Activated CD8-positive, alpha-beta T cell treated with anti-CD3 and anti-CD28 coated beads for 36 hours (primary cell): Measurements from ENCODE around the gene POLR3B. TPM values are rescaled to one million over a fixed set of nuclear protein-coding genes. Genes with fewer than 3 reads are reported as not detected.

Experiments
- ATAC-seq: fragments of 200-7000 bp; cut with Tn5 transposase; one replicate; pipeline ENCODE4 v1.10.0; 2021; ENCODE audit warnings: mild to moderate bottlenecking, moderate library complexity
- CTCF ChIA-PET: fragments of 350-600 bp; sonication (Branson Sonifier 250); formaldehyde crosslinking; loops from one replicate; lab custom pipeline; 2021; ENCODE audit warnings: antibody characterized with exemption; lab: Charles Lee
- POLR2A ChIA-PET: fragments of 350-600 bp; sonication (Branson Sonifier 250); formaldehyde crosslinking; loops from one replicate; lab custom pipeline; 2021; ENCODE audit warnings: antibody characterized with exemption; lab: Charles Lee
- DNase-seq: peaks from one replicate; pipeline ENCODE4 v3.0.0-alpha.2; 2020
- H3K27ac Mint-ChIP-seq: one replicate; pipeline ENCODE4 v1.8.0; 2021; ENCODE audit warnings: mild to moderate bottlenecking, mixed read lengths
- H3K27me3 Mint-ChIP-seq: one replicate; pipeline ENCODE4 v1.8.0; 2021; ENCODE audit warnings: mixed read lengths
- H3K36me3 Mint-ChIP-seq: one replicate; pipeline ENCODE4 v1.8.0; 2021; ENCODE audit warnings: low read depth, mixed read lengths
- H3K4me1 Mint-ChIP-seq: one replicate; pipeline ENCODE4 v1.8.0; 2021; ENCODE audit warnings: low read depth, mixed read lengths
- H3K4me3 Mint-ChIP-seq: one replicate; pipeline ENCODE4 v1.8.0; 2021; ENCODE audit warnings: mild to moderate bottlenecking, moderate library complexity, mixed read lengths
- H3K9me3 Mint-ChIP-seq: one replicate; pipeline ENCODE4 v1.8.0; 2021; ENCODE audit warnings: mixed read lengths
- intact Hi-C: fragments of 100-400 bp; cut with micrococcal nuclease; formaldehyde crosslinking; loops from one replicate; pipeline ENCODE4 v1.10.0; 2022
- total RNA-seq, 2 experiments: library from RNA; stranded (reverse); gene quantifications; one replicate each; pipeline ENCODE4 v1.2.3, GENCODE V29; 2021
- TF ChIP-seq, protein P1 (sequence below): fragments of 200-600 bp; IDR thresholded peaks from one replicate; pipeline ENCODE4 v1.8.0; 2022; ENCODE audit warnings: antibody characterized with exemption, mild to moderate bottlenecking

The POLR3B gene
- total RNA-seq, 2 experiments from 2014 or later: 8.3 to 9.5 TPM

DNA sequence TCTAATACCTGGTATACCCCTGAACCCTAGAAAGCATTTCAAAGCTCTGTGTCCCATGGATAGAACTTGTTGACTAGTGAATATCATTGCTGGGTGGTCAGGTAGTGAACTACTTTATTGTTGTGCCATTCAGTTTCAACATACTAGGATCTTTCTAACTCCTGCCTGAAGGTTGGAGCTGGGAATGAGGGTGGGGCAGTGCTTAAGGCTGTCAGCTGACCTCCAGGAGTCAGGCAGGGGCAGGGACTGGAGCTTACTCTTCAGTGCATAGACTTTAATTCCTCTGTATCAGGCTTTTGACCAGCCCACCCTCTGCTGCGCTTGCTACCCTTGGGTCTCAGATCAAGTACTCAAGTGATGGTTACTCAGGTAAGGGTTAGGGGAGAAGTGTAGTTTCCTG is 122.7 kb downstream of the POLR3B start:
- H3K36me3 Mint-ChIP-seq: peaks cover 18% of the 10 kb centered on the region
- DNase-seq (no peak), ATAC-seq (no peak)
- no peaks in the 10 kb centered on the region for H3K4me1 Mint-ChIP-seq
- no peak overlapping the region for H3K27ac Mint-ChIP-seq
- no peaks in the 10 kb centered on the region for H3K27me3 Mint-ChIP-seq
- TF ChIP-seq, protein P1, sequence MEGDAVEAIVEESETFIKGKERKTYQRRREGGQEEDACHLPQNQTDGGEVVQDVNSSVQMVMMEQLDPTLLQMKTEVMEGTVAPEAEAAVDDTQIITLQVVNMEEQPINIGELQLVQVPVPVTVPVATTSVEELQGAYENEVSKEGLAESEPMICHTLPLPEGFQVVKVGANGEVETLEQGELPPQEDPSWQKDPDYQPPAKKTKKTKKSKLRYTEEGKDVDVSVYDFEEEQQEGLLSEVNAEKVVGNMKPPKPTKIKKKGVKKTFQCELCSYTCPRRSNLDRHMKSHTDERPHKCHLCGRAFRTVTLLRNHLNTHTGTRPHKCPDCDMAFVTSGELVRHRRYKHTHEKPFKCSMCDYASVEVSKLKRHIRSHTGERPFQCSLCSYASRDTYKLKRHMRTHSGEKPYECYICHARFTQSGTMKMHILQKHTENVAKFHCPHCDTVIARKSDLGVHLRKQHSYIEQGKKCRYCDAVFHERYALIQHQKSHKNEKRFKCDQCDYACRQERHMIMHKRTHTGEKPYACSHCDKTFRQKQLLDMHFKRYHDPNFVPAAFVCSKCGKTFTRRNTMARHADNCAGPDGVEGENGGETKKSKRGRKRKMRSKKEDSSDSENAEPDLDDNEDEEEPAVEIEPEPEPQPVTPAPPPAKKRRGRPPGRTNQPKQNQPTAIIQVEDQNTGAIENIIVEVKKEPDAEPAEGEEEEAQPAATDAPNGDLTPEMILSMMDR: no peak
- H3K9me3 Mint-ChIP-seq: no peaks in the 10 kb centered on the region
- intact Hi-C loops: no loop called here
- CTCF ChIA-PET: no interaction called here
- POLR2A ChIA-PET: no interaction called here
- no peak overlapping the region for H3K4me3 Mint-ChIP-seq

GRCh38 chr12:106481246-106481645 is 123.7 kb downstream of the POLR3B start:
- TF ChIP-seq, protein P1: no peak
- Mint-ChIP-seq H3K27ac (no peak overlapping the region), H3K4me3 (no peak overlapping the region), H3K4me1 (no peaks in the 10 kb centered on the region), H3K9me3 (no peaks in the 10 kb centered on the region), H3K27me3 (no peaks in the 10 kb centered on the region), H3K36me3 (peaks cover 18% of the 10 kb centered on the region)
- no peak for ATAC-seq
- DNase-seq: no peak
- ChIA-PET CTCF (no interaction called here), POLR2A (no interaction called here)
- intact Hi-C loops: no loop called here

GRCh38 chr12:106487664-106488063 is 130.1 kb downstream of the POLR3B start:
- POLR2A ChIA-PET: no interaction called here

GRCh38 chr12:106488884-106489283 is 131.3 kb downstream of the POLR3B start:
- no peak overlapping the region for H3K4me3 Mint-ChIP-seq
- no peak for ATAC-seq
- no peaks in the 10 kb centered on the region for H3K9me3 Mint-ChIP-seq
- no peaks in the 10 kb centered on the region for H3K4me1 Mint-ChIP-seq
- intact Hi-C loops: no loop called here
- TF ChIP-seq, protein P1: no peak
- POLR2A ChIA-PET: no interaction called here
- CTCF ChIA-PET: no interaction called here
- H3K27me3 Mint-ChIP-seq: no peaks in the 10 kb centered on the region
- DNase-seq: no peak
- H3K36me3 Mint-ChIP-seq: peaks cover 2% of the 10 kb centered on the region
- H3K27ac Mint-ChIP-seq: no peak overlapping the region

More at GRCh38 chr12:106487664-106488063, 130.1 kb downstream of the POLR3B start:
- Mint-ChIP-seq H3K4me3 (no peak overlapping the region), H3K4me1 (no peaks in the 10 kb centered on the region), H3K27ac (no peak overlapping the region), H3K9me3 (no peaks in the 10 kb centered on the region), H3K27me3 (no peaks in the 10 kb centered on the region), H3K36me3 (peaks cover 6% of the 10 kb centered on the region)
- ATAC-seq (no peak), DNase-seq (no peak)
- CTCF ChIA-PET: no interaction called here
- TF ChIP-seq, protein P1: no peak
- intact Hi-C loops: no loop called here

DNA sequence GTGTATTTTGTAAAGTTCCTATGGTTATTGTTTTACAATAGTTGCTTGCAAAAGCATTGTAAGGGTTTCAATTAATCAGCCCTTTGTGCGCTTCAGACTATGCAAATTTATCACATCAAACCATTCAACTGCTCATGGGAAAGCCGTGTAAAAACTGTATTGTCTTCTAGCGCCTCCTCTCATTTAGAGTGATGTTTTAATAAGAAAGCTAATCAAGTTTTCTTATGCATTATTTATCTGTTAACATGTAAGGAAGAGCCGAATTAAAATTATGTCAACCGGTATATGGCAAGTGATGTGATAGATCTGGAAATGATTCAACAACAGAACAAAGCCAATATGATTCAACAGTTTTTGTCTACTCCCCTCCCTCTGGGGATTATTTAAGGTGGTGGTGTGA is 132.7 kb downstream of the POLR3B start:
- ChIA-PET CTCF (no interaction called here), POLR2A (no interaction called here)
- no peaks in the 10 kb centered on the region for H3K4me1 Mint-ChIP-seq
- no peaks in the 10 kb centered on the region for H3K36me3 Mint-ChIP-seq
- no peaks in the 10 kb centered on the region for H3K9me3 Mint-ChIP-seq
- no peaks in the 10 kb centered on the region for H3K27me3 Mint-ChIP-seq
- ATAC-seq: no peak
- DNase-seq: no peak
- H3K4me3 Mint-ChIP-seq: no peak overlapping the region
- H3K27ac Mint-ChIP-seq: no peak overlapping the region
- intact Hi-C loops: no loop called here
- TF ChIP-seq, protein P1: no peak
